GM18861 (cell line): ENCODE measurements around the gene E2F1.

Source experiments
- ATAC-seq: cut with Tn5 transposase; IDR thresholded peaks from one replicate; pipeline ENCODE4 v1.9.1; 2021; ENCODE audit not compliant: unreplicated experiment

The E2F1 gene

DNA sequence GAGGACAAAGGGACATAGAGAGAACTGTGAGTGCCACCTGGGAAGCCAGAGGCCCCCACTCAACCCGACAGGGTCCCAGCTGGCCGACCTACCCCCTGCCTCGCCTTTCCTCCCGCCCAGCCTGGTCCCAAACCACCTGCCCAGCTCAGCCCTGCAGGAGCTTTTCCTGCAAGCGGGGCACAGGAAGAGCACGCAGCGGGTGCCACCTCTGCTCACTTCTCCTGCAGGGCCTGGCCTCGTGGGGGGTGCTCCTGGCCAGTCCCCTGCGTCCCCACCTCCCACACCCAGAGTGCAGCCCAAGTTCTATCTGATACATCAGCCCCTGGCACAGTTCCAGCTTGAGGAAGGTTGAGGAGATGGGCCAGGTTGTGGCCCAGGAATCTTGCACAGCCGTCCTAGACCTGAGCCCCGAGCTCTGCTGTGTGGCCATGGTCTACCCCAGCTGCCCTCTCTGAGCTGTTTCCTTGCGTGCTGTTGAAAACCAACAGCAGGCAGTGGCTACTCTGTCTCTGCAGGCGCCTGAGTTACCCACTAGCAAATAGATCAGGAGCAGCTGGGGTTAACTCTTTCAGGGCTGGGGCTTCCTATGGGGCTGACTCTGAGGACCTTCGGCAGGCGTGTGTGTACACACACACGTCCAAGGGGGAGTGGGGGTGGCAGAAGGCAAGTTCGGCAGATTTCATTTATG lies 13.6 kb downstream of the E2F1 start:
- ATAC-seq: no peak

DNA sequence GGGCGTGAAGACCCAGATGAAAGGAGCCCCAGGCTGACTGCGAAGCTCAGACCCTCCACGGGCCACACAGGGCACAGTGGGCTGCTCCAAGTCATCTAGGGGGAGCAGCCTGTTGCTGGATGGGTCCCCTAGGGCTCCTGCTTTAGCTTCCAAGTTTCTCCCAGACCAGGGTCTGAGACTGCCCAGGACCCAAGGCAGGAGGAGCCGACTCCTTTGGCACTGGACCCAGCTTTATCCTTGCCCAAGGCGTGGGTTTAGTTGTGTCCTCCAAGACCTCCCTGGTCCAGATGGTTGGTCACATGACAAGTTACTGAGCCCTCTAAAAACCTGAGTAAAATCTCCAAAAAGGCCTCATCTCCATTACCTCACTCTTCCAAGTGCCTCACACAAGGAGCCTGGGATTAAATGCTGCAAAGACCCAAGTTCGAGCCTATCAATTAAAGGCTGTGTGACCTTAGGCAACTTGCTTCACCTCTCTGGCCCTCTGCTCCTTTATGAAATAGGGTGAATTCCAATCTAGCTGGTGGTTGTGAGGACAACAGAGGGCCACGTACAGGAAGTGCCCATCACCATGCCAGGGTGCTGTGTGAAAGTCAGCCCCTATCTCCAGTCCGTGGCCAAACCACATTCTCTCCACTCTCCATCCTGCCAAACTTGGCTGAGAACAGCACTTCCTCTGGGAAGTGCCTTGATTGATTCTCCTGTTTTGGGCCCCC lies 14.5 kb downstream of the E2F1 start:
- no peak for ATAC-seq

DNA sequence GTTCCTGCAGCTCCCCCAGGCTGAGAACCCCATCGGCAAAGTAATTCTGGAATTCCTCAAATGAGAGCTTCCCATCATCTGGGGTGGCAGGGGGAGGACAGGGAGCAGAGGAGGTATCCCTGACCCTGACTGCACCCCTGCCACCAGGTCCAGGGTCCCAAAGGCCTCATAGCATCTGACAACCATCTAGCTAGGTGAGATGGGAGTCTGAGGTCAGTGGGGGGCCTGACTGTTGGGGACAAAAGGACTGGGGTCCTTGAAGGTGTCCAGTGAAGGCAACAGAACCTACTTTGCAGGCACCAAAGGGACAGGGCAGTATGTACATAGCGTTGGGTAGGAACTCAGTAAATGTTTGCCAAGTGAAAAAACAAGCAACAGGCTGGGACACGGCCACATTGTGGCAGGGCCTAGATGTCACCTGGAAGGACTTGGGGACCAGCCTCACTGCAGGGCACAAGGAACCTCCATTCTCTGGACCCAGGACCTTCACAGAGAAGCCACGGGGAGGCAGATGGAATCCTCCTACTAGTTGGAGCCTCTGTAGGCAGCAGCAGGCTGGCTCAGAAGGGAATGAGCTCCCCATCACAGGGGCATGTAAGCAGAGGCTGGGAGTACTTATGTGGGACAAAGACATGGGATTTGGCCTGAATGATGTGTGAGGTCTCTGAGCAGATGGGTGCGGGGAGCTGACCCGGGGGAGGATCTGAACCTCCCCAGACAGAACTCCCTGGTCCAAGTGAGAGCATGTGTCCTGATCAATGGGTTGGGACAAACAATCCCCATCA lies 15.3 kb downstream of the E2F1 start:
- ATAC-seq: no peak

DNA sequence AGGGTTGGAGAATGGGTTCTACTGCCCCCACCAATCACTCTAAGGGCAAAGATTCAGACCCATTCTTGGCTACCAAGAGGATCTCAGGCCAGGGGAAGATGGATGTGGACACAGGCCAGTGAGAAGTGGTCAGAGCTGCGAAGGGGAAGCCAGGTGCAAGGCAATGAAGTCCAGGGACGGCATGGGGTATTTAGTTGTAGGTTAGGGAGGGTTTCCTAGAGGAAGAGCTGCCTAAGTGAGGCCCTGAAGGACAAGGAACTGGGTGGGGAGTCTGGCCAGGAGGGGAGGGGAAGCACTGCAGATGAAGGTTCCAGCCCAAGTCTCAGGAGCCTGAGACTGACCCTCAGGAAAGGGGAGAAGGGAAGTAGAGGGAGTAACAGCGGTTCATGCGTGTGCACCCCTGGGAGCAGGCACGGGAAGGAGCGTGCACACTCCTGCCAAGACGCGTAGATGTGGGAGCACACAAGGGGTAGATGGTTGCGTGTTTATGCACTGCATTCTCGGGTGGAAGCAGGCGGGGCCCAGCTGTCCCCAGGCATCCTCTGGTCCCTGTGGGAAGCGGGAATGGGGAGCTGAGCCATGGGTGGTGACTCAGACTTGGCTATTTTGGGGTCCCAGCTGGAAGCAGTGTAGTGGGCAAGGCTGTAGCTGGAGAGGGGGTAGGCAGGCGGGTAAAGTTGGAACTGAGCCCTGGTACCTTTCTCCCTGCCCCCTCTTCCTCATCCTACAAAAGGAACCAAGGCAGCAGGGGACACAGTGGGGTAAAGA lies 16.1 kb downstream of the E2F1 start:
- ATAC-seq: no peak

DNA sequence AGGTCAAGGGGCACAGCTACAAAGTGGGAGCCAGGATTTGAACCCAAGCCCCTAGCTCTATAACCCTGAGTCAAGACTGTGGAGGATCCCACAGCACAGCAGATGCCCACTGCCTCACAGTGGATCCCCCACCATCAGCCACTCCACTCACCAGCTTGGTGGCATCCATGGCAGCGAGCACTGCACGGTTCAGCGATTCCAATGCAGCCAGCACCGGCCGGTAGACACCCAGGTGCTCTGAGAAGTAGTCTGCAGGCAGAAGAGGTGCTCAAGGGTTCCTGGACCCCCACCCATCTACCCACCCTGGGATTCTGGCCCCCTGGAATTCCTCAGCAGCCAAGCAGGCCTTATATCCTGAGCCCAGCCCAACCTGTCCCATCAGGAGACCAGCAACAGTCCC lies 17.0 kb downstream of the E2F1 start:
- no peak for ATAC-seq

DNA sequence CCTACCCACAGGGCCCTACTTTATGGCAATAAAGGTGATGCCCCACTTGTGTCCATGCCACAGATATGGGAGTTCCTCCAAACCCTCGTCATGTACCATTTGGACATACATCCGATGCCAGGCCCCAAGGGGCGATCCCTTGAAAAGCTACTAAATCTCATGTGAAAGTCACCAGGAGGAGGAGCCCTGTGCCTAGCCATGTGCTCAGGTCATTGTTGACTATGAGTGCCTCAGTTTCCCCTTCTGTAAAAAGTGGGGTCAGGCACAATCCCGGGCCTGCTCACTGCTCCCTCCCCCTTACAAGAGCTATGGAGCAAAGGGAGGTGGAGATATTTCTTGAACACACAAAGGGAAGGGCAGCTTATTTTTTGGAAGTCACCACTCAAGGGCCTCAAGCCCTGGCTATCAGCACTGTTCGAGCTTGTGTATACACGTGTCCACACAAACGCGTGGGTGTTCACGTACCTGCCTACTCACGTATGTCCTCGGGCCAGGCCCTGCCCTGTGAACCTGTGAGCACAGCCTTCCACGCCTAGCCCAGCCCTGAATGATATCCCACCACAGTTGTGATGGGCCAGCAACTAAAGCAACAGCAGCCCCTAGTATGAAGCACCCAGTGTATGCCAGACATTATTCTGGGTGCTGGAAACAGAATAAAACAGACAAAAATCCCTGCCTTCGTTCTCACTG lies 17.6 kb downstream of the E2F1 start:
- no peak for ATAC-seq

DNA sequence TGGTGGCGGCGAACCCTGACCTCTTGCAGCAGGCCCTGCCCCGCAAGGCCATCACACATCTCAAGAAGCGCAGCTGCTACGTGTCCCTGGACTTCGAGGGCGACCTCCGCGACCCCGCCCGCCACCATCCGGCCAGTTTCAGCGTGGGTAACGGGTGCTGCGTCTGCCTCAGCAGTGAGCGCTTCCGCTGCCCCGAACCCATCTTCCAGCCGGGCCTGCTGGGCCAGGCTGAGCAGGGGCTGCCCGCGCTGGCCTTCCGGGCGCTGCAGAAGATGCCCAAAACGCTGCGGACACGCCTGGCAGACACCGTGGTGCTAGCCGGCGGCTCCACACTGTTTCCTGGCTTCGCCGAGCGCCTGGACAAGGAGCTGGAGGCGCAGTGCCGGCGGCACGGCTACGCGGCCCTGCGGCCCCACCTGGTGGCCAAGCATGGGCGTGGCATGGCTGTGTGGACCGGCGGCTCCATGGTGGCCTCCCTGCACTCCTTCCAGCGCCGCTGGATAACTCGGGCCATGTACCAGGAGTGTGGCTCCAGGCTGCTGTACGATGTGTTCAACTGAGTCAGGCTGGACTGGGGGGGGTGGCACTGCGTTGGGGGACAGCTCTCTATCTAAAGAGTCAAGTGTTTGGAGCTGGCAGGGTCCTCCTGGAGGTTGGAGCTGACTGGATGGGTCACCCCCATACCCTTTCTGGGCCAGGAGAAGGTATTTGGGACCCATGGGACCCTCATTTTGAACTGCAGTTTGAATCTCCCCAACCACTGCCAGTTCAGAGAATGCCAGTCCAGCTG lies 18.3 kb downstream of the E2F1 start:
- ATAC-seq: peak; percentile 23

DNA sequence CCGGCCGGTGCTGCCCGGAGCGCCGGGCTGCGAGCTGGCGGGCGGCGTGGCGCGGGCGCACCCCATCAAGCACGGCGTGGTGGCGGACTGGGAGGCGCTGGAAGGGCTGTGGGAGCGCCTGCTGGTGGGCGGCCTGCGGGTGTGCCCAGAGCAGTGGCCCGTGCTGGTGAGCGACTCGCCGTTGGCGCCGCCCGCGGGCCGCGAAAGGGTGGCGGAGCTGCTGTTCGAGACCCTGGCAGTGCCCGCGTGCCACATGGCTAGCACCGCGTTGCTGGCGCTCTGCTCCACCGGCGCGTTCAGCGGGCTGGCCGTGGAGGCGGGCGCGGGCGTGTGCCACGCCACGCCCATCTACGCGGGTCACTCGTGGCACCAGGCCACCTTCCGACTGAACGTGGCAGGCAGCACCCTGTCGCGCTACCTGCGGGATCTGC lies 18.9 kb downstream of the E2F1 start:
- peak; percentile 2 for ATAC-seq

DNA sequence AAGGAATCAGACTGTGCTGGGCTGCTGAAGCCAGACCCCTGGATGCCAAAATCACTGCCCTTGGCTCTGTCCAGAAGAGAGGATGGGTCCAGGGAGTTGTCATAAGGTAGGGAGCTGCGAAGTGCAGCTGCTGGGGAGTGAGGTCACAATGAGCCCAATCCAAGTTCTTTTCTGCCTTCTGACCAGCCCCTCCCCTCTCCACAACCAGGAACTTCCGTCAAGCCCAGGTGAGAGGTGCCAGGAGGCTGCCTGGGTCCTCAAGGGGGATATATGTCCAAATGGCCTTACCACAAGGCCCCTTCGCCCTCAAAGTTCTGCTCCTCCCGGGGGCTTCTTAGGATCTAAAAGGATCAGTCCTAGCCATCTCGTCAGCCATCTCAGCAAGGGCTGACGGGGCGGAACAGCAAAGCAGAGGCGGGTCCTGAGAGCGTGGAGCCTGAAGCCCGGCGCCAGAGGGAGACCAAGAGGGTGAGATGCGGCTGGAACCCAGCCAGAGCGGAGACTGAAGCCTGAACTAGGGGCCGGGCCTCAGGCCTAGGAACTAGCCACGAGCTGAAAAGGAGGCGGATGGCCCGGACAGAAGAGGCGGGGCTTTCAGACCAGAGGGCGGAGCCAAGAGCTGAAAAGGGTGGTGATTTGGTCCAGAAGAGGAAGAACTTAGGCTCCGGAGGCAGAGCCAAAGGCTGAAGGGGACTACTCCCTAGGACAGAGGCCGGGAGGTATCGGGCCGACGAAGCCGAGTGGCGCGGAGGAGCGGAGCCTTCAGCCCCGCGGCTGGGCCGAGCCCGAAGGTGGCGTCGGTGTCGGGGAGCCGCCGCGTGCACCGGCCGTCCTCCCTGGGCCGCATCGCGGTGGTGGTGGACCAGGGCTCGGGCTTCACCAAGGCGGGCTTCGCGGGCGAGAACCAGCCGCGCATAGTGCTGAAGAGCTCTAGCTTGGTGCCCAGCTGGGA lies 19.6 kb downstream of the E2F1 start, which contains the start of gene ACTL10:
ACTL10 (plus strand) TSS at position 651 of the 952 bp plus-strand sequence. CDS start 555 bp downstream, outside the sequence.
- peak; percentile 63 for ATAC-seq

DNA sequence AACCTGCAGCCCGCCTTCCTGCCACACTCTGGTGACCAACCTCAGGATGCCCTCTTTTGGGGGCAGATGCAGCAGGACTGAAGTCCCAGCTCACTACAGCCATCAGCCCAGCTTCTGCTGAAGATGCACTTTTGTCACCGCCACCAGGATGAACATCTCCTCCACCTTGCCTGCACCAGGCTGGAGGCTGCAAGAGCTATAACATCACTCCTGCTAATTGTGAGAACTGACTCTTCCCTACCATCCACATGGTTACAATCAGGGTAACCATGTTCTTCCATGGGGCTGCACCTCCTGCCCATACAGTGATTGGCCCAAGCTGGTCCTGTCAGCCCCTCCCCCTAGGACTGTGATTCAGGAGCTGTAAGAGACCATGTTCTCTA lies 21.4 kb downstream of the E2F1 start:
- ATAC-seq: no peak

DNA sequence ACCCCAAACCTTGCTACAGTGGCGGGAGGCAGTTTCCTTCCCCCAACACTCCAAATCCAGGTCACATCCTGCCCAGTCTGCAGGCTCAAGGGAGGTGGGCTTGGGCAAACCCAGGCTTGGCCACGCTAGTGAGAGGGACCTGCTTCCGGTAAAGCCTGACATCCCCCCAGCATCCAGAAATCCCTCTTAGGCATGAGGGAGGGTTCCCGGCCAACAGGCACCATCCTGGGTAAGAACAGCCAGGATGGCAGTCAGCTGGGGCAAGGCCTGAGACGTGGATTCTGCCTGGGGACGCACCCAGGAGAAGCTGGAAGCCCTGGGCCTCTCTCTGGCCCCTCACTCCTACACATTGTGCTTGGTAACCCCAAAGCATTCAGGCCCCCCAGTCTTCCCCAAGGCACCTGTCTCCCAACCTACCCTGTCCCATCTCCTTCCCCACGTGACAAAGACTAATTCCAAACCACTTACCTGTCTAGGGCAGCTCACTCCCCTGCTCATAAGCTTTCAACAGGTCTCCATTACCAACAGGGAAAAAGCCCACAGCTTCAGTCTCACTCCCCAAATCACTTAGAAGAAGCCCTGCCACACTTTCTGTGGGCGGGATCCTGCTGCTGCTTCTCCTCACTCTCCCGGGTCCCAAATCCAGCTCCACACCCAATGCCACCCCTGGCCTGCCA lies 22.0 kb downstream of the E2F1 start:
- ATAC-seq: no peak

DNA sequence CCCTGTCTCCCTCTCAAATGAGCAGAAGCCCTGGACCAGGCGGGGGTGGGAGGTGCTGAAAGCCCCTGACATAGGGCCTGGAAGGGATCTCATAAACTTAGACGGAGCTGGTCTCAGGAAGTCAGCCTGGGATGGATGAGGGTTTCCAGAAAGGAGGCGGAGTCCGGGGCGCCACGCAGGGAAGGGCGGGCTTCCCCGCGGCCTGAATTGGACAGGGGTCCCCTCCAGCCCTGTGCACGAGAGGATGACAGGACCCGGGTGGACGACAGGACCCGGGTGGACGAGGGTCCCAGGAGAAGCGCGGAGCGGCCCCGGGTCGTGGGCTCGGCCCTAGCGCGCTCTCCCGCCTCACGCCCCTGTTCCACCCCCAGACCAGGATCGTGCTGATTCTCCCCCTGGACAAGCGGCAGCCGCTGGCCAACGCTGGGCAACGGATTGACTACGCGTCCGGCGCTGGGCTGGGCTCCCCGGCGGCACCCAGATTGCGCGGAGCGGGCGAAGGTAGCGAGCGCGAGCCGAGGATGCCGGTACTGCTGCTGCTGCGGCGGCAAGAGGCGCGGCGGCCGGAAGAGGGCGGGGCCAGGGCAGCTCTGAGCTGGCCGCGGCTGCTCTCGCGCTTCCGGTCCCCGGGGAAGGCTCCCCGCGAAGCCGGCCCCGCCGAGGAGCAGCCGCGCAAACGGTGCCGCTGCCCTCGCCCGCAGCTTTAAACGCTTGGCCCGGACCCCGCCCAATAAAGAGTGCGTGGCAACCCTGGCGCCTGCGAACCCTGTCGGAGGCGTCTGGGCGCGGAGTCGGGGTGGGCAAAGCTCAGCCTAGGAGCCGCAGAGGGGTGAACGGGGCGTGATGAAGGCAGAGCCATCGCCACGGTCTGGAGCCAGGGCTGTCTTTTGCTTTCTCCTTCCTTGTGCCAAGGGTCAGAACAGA lies 22.8 kb downstream of the E2F1 start:
- peak; percentile 27 for ATAC-seq

DNA sequence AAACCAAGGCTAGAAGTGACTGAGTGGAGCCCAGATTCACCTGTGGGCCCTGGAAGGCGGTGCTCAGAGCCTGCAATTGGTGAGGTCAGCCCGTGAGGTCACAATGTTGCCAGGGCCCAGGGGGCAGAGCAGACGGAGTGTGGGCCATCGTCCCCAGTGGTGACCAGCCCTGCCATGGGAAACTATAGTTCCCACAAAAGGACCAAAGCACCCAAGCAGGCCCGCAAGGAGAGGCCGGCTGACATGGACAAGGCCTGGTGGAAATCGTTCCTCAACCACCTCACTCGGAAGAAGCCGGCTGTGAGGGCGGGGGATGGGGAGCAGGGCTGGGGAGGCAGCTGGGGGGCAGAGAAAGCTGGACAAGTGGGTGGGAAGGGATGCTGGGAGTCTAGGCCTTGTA lies 24.0 kb downstream of the E2F1 start, which contains the start of gene C20orf144:
C20orf144 (plus strand) TSS at position 156 of the 400 bp plus-strand sequence; CDS start at position 175, 19 bp downstream.
- no peak for ATAC-seq

DNA sequence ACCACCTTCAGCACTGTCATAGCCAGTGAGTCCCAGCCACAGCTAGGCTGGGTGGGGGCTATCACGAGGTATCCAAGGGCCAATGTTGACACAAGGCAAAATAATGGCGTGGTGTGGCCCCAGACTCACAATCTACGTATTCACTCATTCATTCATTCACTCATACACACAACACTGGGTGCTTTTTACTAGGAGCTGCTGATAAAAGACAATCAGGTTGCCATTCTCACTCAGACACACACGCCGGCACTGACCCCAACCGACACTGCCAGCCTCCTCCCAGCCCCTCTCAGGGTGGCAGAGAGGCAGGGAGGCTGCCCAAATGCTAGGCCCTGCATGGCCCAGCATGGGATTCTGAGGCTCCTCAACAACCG lies 25.5 kb downstream of the E2F1 start:
- no peak for ATAC-seq

DNA sequence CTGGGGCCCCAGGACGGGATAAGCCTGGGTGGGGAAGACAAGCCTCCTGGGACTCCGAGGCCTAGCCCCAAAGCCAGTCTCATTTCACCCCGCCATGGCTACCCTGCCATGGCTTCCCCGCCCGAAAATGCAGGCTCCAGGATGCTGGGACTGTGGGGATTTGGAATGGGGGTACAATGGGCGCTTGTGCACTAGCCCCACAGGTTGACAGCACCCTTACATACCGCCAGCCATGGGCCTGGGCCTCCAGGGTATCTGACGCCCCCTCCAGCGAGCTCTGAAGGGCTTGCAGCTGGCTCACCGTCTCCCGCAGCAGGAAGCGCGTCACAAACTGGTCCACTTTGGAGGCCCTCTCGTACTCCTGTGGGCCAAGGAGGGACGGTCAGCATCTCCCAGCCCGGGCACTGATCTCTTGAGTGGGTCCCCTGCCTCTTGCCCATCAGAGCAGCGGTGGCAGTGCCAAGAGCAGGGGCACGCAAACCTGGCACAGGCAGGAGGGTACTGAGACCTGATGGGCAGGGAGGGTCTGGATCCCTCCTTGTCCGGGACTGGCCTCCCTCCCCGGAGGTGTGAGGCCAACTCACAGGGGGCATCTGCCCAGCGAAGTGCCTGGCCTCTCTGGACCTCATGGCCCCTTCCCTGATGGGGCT lies 26.0 kb downstream of the E2F1 start:
- no peak for ATAC-seq

DNA sequence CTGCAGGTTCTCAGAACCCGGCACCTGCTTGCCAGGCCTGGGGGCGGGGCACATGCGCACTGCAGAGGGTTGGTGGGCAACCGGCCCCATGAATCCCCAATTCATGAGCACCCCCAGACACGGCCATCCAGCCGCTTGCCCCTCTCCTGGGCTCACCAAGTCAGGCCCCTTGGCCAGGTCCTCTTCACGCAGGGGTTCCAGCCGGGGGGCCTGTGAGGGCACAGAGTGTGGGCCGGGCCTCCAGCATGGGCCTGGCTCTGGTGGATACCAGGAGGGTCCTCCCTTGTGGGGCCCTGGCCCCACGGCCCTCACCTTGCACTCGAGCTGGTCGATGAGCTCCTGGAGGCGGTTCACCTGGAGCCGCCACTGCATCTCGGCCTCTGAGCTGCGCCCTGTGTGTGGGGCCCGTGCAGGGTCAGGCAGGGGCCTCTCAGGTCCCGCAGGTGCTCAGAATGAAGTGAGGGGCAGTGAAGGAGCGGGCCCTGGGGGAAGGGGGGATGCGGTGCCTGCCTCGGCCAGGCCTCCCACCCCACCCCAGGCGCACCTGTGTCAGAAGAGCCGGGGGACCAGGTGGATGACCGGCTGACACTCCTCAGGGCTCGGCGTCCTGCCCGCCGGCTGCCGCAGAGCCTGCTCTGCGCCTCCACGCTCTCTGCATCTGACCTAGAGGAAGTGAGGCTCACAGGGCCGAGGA lies 26.7 kb downstream of the E2F1 start:
- no peak for ATAC-seq
